Lung (tissue), 12 donors: ENCODE measurements around the gene MAP3K4. TPM values are rescaled to one million over a fixed set of nuclear protein-coding genes. Genes with fewer than 3 reads are reported as not detected.

Source experiments
- ATAC-seq: fragments of 200-7000 bp; cut with Tn5 transposase; one replicate; pipeline ENCODE4 v1.9.1; 2020; ENCODE audit warnings: moderate number of reproducible peaks; ENCODE audit not compliant: insufficient read depth, low FRiP score
- DNase-seq, 3 donors: peaks; one replicate each; pipeline ENCODE4 v3.0.0-alpha.2; 2013 to 2017
- H3K27ac ChIP-seq, 2 donors: one replicate each; pipeline ENCODE4 v1.5.1; 2013; ENCODE audit warnings: mild to moderate bottlenecking in 2 of 2, moderate library complexity in 2 of 2, control low read depth in 1 of 2, inconsistent platforms in 1 of 2, low read depth in 1 of 2, low read length in 1 of 2
- H3K27me3 ChIP-seq, 3 donors: one replicate each; pipeline ENCODE4 v1.5.1; 2013; ENCODE audit warnings: low read length in 2 of 3; ENCODE audit not compliant: control insufficient read depth in 3 of 3, insufficient read depth in 3 of 3
- H3K36me3 ChIP-seq, 4 donors: one replicate each; pipeline ENCODE4 v1.5.1; 2013; ENCODE audit warnings: low read length in 4 of 4, mild to moderate bottlenecking in 1 of 4, moderate library complexity in 1 of 4; ENCODE audit not compliant: control insufficient read depth in 4 of 4, insufficient read depth in 4 of 4
- H3K4me1 ChIP-seq, 5 donors: one replicate each; pipeline ENCODE4 v1.5.1; 2013; ENCODE audit warnings: low read length in 5 of 5, mild to moderate bottlenecking in 2 of 5, moderate library complexity in 1 of 5; ENCODE audit not compliant: control insufficient read depth in 5 of 5, insufficient read depth in 5 of 5
- H3K4me3 ChIP-seq: one replicate; pipeline ENCODE4 v1.5.1; 2013; ENCODE audit warnings: mild to moderate bottlenecking, control low read depth, moderate library complexity
- H3K9ac ChIP-seq, 2 donors: one replicate each; pipeline ENCODE4 v1.5.1; 2013; ENCODE audit warnings: low read length in 2 of 2, control low read depth in 1 of 2; ENCODE audit not compliant: insufficient read depth in 1 of 2
- H3K9me3 ChIP-seq, 4 donors: one replicate each; pipeline ENCODE4 v1.5.1; 2013; ENCODE audit warnings: low read length in 3 of 4, mild to moderate bottlenecking in 1 of 4, moderate library complexity in 1 of 4; ENCODE audit not compliant: control insufficient read depth in 4 of 4, insufficient read depth in 3 of 4
- WGBS, 2 donors: extraction: QIAGEN DNeasy Blood & Tissue Kit; methylation state at CpG; one replicate each; pipeline ENCODE4 v1.1.7; 2013; 5-methylcytosine and 5-hydroxymethylcytosine counted together
- polyA plus RNA-seq, 2 donors: library from polyadenylated mRNA; stranded (reverse); fragments of 200-250 nt; gene quantifications; one replicate each; pipeline ENCODE4 v1.2.1, GENCODE V29; 2013
- total RNA-seq, 2 donors: library from RNA; depleted of rRNA in 1 of 2; stranded (reverse); fragments of >200 nt in 1 of 2; gene quantifications; one replicate each; pipeline ENCODE4 v1.2.1, GENCODE V29; 2014 to 2021
- TF ChIP-seq, protein P1 (sequence below): IDR thresholded peaks from 2 replicates; pipeline ENCODE4 v1.5.1; 2012; ENCODE audit warnings: mild to moderate bottlenecking; ENCODE audit errors: control extremely low read depth, extremely low read depth
- donor health status: control.
- donor health status: control.
- donor health status: Bipolar disorder and iron deficiency.
- donor health status: healthy.
- donor health status: DM: yes; HTN: yes; CAD: no.

MAP3K4 gene
- total and polyA plus RNA-seq, 4 donors: 8.6 to 56.8 (median 29.9) TPM

- 68 to 82% methylated on average over 5 of the region's 5 CpGs for WGBS, 2 donors
- ATAC-seq: no peak
- DNase-seq: peak in 1 of 3 donors; percentile 13
Observed at GRCh38 chr6:161073930-161074329, 82.4 kb downstream of the MAP3K4 start.

GRCh38 chr6:161074496-161075121, 83.0 kb downstream of the MAP3K4 start:
- ATAC-seq (no peak), DNase-seq (peak in 1 of 3 donors; percentile 24)
- Histone ChIP-seq H3K4me1 (peaks cover 0 to 1% (median 0%) of the 10 kb centered on the region in 5 donors), H3K36me3 (peaks cover 7 to 16% (median 11%) of the 10 kb centered on the region in 4 donors), H3K4me3 (no peak overlapping the region), H3K9me3 (no peaks in the 10 kb centered on the region), H3K27me3 (no peaks in the 10 kb centered on the region), H3K27ac (no peak overlapping the region), H3K9ac (no peak overlapping the region)
- TF ChIP-seq, protein P1, sequence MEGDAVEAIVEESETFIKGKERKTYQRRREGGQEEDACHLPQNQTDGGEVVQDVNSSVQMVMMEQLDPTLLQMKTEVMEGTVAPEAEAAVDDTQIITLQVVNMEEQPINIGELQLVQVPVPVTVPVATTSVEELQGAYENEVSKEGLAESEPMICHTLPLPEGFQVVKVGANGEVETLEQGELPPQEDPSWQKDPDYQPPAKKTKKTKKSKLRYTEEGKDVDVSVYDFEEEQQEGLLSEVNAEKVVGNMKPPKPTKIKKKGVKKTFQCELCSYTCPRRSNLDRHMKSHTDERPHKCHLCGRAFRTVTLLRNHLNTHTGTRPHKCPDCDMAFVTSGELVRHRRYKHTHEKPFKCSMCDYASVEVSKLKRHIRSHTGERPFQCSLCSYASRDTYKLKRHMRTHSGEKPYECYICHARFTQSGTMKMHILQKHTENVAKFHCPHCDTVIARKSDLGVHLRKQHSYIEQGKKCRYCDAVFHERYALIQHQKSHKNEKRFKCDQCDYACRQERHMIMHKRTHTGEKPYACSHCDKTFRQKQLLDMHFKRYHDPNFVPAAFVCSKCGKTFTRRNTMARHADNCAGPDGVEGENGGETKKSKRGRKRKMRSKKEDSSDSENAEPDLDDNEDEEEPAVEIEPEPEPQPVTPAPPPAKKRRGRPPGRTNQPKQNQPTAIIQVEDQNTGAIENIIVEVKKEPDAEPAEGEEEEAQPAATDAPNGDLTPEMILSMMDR: no peak
- WGBS, 2 donors: 89 to 91% methylated on average over 5 of the region's 5 CpGs

More at GRCh38 chr6:161073930-161074329, 82.4 kb downstream of the MAP3K4 start:
- TF ChIP-seq, protein P1: no peak
- Histone ChIP-seq H3K4me1 (peaks cover 0 to 1% (median 0%) of the 10 kb centered on the region in 5 donors), H3K4me3 (no peak overlapping the region), H3K27ac (no peak overlapping the region), H3K27me3 (no peaks in the 10 kb centered on the region), H3K9ac (no peak overlapping the region), H3K36me3 (peaks cover 7 to 16% (median 10%) of the 10 kb centered on the region in 4 donors), H3K9me3 (no peaks in the 10 kb centered on the region)

DNA sequence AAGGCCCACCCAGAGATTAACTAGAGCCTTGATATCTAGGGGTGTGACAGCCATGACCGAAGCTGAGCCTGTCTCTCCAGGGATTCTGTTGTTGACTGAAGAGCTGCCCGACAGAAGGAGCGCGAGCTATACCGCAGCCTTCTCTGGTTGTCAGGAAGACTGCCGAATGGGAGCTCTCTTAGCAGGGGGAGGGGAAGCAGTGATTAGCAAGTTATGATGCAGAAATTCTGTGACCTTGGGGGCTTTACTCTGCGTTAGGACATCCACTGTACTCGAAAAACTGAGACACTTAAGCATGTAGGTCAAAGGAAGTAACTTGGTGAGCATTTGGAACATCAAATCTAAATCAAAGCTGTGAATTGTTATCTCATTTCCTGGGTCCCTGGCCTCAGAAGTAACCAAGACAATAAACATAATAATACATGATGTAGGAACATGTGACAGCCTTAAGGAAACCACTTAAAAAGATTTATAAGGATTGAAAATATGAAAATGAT, 84.7 kb downstream of the MAP3K4 start:
- Histone ChIP-seq H3K4me1 (peaks cover 0 to 1% (median 0%) of the 10 kb centered on the region in 5 donors), H3K27ac (no peak overlapping the region), H3K9ac (no peak overlapping the region), H3K36me3 (peaks cover 7 to 16% (median 14%) of the 10 kb centered on the region in 4 donors), H3K4me3 (no peak overlapping the region), H3K9me3 (no peaks in the 10 kb centered on the region), H3K27me3 (no peaks in the 10 kb centered on the region)
- TF ChIP-seq, protein P1: no peak
- 79 to 85% methylated on average over 8 of the region's 8 CpGs for WGBS, 2 donors
- ATAC-seq: no peak
- DNase-seq: peak in 1 of 3 donors; percentile 12
